T-helper 1 cell treated with Interleukin-12 subunit alpha and Interleukin-12 subunit beta and Interleukin-4 antibody, amounts not matched to agents 30 μg/mL and 1 μg/mL, for 36 hours (primary cell): Measurements from ENCODE around the gene ZNF577.

Experiments used
- H3K27ac Mint-ChIP-seq: one replicate; pipeline ENCODE4 v1.8.0; 2021; ENCODE audit warnings: mild to moderate bottlenecking, mixed read lengths
- H3K27me3 Mint-ChIP-seq: one replicate; pipeline ENCODE4 v1.8.0; 2021; ENCODE audit warnings: low read depth, mixed read lengths
- H3K36me3 Mint-ChIP-seq: one replicate; pipeline ENCODE4 v1.8.0; 2021; ENCODE audit warnings: low read depth, mixed read lengths
- H3K4me1 Mint-ChIP-seq: one replicate; pipeline ENCODE4 v1.8.0; 2021; ENCODE audit warnings: low read depth, mixed read lengths
- H3K4me3 Mint-ChIP-seq: one replicate; pipeline ENCODE4 v1.8.0; 2021; ENCODE audit warnings: mild to moderate bottlenecking, moderate library complexity, mixed read lengths
- H3K9me3 Mint-ChIP-seq: one replicate; pipeline ENCODE4 v1.8.0; 2021; ENCODE audit warnings: mixed read lengths

Gene ZNF577

GRCh38 chr19:51821921-51822320 lies 65.8 kb downstream of the ZNF577 start:
- H3K36me3 Mint-ChIP-seq, result no peaks in the 10 kb centered on the region
- H3K27ac Mint-ChIP-seq, result no peak overlapping the region
- no peak overlapping the region for H3K4me3 Mint-ChIP-seq
- no peaks in the 10 kb centered on the region for H3K27me3 Mint-ChIP-seq
- no peaks in the 10 kb centered on the region for H3K4me1 Mint-ChIP-seq
- peaks cover 80% of the 10 kb centered on the region for H3K9me3 Mint-ChIP-seq

GRCh38 chr19:51821456-51821855 lies 66.3 kb downstream of the ZNF577 start:
- Mint-ChIP-seq H3K27me3 (no peaks in the 10 kb centered on the region), H3K9me3 (peaks cover 78% of the 10 kb centered on the region), H3K27ac (no peak overlapping the region), H3K4me1 (no peaks in the 10 kb centered on the region), H3K36me3 (no peaks in the 10 kb centered on the region), H3K4me3 (no peak overlapping the region)
